Measurements from ENCODE around the gene UXS1. TPM values are rescaled to one million over a fixed set of nuclear protein-coding genes. Genes with fewer than 3 reads are reported as not detected.

The UXS1 gene
- total and polyA plus RNA-seq, 2 donors (not counting 3 experiments of a cell fraction or from before 2014, with no cell fraction given), result 34.2 to 43.2 TPM

- no TSS peak for BruUV-seq (replicated peaks)
- POLR2A ChIA-PET, result no interaction called here
- FAIRE-seq (no peak), DNase-seq (ENCODE audit: low read depth, low spot score) (no peak)
- H3K4me2 ChIP-seq (ENCODE audit: insufficient read depth, low read length), result no peak overlapping the region
- H4K20me1 ChIP-seq (replicated peaks; ENCODE audit: control insufficient read depth, extremely low read depth, insufficient read depth, low read length), result no peaks in the 10 kb centered on the region
- peaks cover 5% of the 10 kb centered on the region for H3K79me2 ChIP-seq (ENCODE audit: control insufficient read depth, insufficient read depth, low read length)
- intact Hi-C loops (cut with micrococcal nuclease), result no loop called here
- dilution Hi-C loops (cut with MboI; ENCODE audit: extremely low pct_ligation_motif_present, low sequenced_read_pairs), result no loop called here
- H3K27me3 ChIP-seq (ENCODE audit: control insufficient read depth in 2 of 2, insufficient read depth in 2 of 2, low read length in 2 of 2), result no peaks in the 10 kb centered on the region
- no peak overlapping the region for H2AFZ ChIP-seq (ENCODE audit: low read depth, low read length)
- TF ChIP-seq GATA2 (IDR thresholded peaks at IDR 0.05; ENCODE audit: insufficient read depth, insufficient read length, low read depth, low read length) (no peak), MYC (IDR thresholded peaks at IDR 0.05; ENCODE audit: low read depth, low read length) (no peak), POLR2A (IDR thresholded peaks at IDR 0.05; ENCODE audit: low read depth, low read length) (no peak), CTCF (IDR thresholded peaks at IDR 0.05; ENCODE audit: extremely low read depth in 1 of 2, insufficient read depth in 1 of 2, low read depth in 1 of 2, low read length in 2 of 2) (no peak), FOS (IDR thresholded peaks at IDR 0.05; ENCODE audit: borderline replicate concordance, insufficient read depth, low read length) (no peak), MAX (IDR thresholded peaks at IDR 0.05; ENCODE audit: insufficient read depth, insufficient read length) (no peak), EZH2 (IDR thresholded peaks at IDR 0.05; ENCODE audit: borderline replicate concordance, low read depth, low read length, severe bottlenecking) (no peak), JUN (IDR thresholded peaks at IDR 0.05; ENCODE audit: borderline replicate concordance, insufficient read depth, insufficient read length, low read depth) (no peak), POLR2AphosphoS5 (IDR thresholded peaks at IDR 0.05; ENCODE audit: insufficient read depth, low read depth, low read length) (no peak)
- no peak overlapping the region for H3K27ac ChIP-seq (ENCODE audit: insufficient read depth, low read depth, low read length)
- H3K4me1 ChIP-seq (ENCODE audit: control insufficient read depth, extremely low read depth, insufficient read depth, low read length), result no peaks in the 10 kb centered on the region
- H3K9me3 ChIP-seq (replicated peaks; ENCODE audit: control insufficient read depth, insufficient read depth, low read length), result no peaks in the 10 kb centered on the region
- no peaks in the 10 kb centered on the region for H3K9me1 ChIP-seq (replicated peaks; ENCODE audit: control insufficient read depth, extremely low read depth, insufficient read depth, low read length)
- H3K4me3 ChIP-seq (replicated peaks in 1 of 3; ENCODE audit: insufficient read depth in 1 of 3, low read depth in 1 of 3, low read length in 3 of 3), result no peak overlapping the region
- no peaks in the 10 kb centered on the region for H3K36me3 ChIP-seq (ENCODE audit: control insufficient read depth in 2 of 2, extremely low read depth in 1 of 2, insufficient read depth in 2 of 2, low read length in 2 of 2)
- CTCF ChIA-PET, result interaction anchor here (0.7 kb wide), 1 partner anchor 12 kb away, joined by 3 read pairs; no protein-coding TSS in a partner anchor
- no peak overlapping the region for H3K9ac ChIP-seq (replicated peaks; ENCODE audit: extremely low read depth, insufficient read depth, low read length)
Observed at GRCh38 chr2:106181064-106181463, 13.0 kb downstream of the UXS1 start.
